Measurements from ENCODE around the gene RDH8.

Gene RDH8

DNA sequence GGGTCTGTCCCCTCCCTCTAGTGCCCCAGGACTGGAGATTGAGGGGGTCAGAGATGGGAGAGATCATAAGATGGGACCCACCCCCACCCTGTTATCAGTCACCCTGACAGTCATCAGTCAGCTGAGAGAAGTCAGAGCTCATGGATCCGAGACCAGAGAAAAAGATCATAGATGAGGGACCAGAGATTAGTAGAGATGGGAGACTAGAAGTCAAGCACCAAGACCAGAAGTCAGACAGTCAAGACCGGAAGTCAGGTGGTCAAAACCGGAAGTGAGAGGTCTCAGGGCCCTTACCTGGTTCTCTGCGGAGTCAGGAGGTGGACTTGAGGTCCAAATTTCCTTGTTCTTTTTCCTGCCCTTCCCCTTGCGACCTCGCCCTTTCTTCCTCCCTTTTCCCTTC, 10.0 kb upstream of the RDH8 start:
- Histone ChIP-seq H3F3A (ENCODE audit: insufficient read depth, low read length) (no peaks in the 10 kb centered on the region), H3K4me2 (ENCODE audit: low read depth, low read length) (no peak overlapping the region), H3K4me1 (ENCODE audit: low read length) (no peaks in the 10 kb centered on the region; the same call in 1 of the 2 replicates), H3K9me2 (replicated peaks; ENCODE audit: insufficient read depth, low read length) (no peaks in the 10 kb centered on the region), H2AFZ (ENCODE audit: low read length) (no peak overlapping the region), H3K27ac (ENCODE audit: low read length) (no peak overlapping the region), H3K9ac (ENCODE audit: low read length) (no peak overlapping the region), H3K9me3 (replicated peaks; ENCODE audit: insufficient read depth, low read length) (no peaks in the 10 kb centered on the region), H3K79me2 (ENCODE audit: low read length) (no peaks in the 10 kb centered on the region), H3K4me3 (ENCODE audit: low read length) (no peak overlapping the region), H4K20me1 (ENCODE audit: insufficient read depth, low read length) (no peaks in the 10 kb centered on the region), H3K27me3 (replicated peaks; ENCODE audit: insufficient read depth, low read length) (peaks cover 67% of the 10 kb centered on the region), H3K36me3 (replicated peaks; ENCODE audit: insufficient read depth, low read length) (no peaks in the 10 kb centered on the region)
- DNase-seq: no peak
- TF ChIP-seq EZH2phosphoT487 (IDR thresholded peaks at IDR 0.05; ENCODE audit: low read length) (no peak), EZH2 (optimal IDR thresholded peaks at IDR 0.05; ENCODE audit: low read depth, low read length) (no peak)
- TF ChIP-seq, protein P1, sequence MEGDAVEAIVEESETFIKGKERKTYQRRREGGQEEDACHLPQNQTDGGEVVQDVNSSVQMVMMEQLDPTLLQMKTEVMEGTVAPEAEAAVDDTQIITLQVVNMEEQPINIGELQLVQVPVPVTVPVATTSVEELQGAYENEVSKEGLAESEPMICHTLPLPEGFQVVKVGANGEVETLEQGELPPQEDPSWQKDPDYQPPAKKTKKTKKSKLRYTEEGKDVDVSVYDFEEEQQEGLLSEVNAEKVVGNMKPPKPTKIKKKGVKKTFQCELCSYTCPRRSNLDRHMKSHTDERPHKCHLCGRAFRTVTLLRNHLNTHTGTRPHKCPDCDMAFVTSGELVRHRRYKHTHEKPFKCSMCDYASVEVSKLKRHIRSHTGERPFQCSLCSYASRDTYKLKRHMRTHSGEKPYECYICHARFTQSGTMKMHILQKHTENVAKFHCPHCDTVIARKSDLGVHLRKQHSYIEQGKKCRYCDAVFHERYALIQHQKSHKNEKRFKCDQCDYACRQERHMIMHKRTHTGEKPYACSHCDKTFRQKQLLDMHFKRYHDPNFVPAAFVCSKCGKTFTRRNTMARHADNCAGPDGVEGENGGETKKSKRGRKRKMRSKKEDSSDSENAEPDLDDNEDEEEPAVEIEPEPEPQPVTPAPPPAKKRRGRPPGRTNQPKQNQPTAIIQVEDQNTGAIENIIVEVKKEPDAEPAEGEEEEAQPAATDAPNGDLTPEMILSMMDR (IDR thresholded peaks at IDR 0.05; ENCODE audit: low read length): no peak

DNA sequence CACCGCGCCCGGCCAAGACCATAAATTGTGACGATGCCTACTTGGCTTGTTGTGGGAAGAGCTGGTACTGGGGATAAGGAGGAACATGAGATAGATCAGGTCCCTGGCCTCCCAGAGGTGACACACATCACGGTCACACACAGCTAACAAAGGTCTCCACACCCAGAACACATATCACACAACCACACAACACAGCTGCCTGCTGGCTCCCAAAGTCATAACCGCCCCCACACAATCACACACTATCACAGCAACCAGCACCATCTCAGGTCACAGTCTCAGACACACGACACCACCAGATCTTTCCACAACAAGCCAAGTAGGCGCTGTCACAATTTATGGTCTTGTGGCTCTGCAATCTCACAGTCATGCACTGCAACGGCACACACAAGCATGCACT, 8.7 kb upstream of the RDH8 start:
- H3K27me3 ChIP-seq (replicated peaks; ENCODE audit: insufficient read depth, low read length): peaks cover 69% of the 10 kb centered on the region
- TF ChIP-seq EZH2 (optimal IDR thresholded peaks at IDR 0.05; ENCODE audit: low read depth, low read length) (no peak), EZH2phosphoT487 (IDR thresholded peaks at IDR 0.05; ENCODE audit: low read length) (no peak)
- TF ChIP-seq, protein P1 (IDR thresholded peaks at IDR 0.05; ENCODE audit: low read length): no peak
- no peaks in the 10 kb centered on the region for H3F3A ChIP-seq (ENCODE audit: insufficient read depth, low read length)
- no peak overlapping the region for H3K27ac ChIP-seq (ENCODE audit: low read length)
- H4K20me1 ChIP-seq (ENCODE audit: insufficient read depth, low read length): no peaks in the 10 kb centered on the region
- H3K4me1 ChIP-seq (ENCODE audit: low read length): no peaks in the 10 kb centered on the region; the same call in 1 of the 2 replicates
- H3K79me2 ChIP-seq (ENCODE audit: low read length): no peaks in the 10 kb centered on the region
- no peaks in the 10 kb centered on the region for H3K9me2 ChIP-seq (replicated peaks; ENCODE audit: insufficient read depth, low read length)
- H3K4me2 ChIP-seq (ENCODE audit: low read depth, low read length): no peak overlapping the region
- H3K9me3 ChIP-seq (replicated peaks; ENCODE audit: insufficient read depth, low read length): no peaks in the 10 kb centered on the region
- H3K36me3 ChIP-seq (replicated peaks; ENCODE audit: insufficient read depth, low read length): no peaks in the 10 kb centered on the region
- DNase-seq: no peak
- H2AFZ ChIP-seq (ENCODE audit: low read length): no peak overlapping the region
- no peak overlapping the region for H3K9ac ChIP-seq (ENCODE audit: low read length)
- no peak overlapping the region for H3K4me3 ChIP-seq (ENCODE audit: low read length)

DNA sequence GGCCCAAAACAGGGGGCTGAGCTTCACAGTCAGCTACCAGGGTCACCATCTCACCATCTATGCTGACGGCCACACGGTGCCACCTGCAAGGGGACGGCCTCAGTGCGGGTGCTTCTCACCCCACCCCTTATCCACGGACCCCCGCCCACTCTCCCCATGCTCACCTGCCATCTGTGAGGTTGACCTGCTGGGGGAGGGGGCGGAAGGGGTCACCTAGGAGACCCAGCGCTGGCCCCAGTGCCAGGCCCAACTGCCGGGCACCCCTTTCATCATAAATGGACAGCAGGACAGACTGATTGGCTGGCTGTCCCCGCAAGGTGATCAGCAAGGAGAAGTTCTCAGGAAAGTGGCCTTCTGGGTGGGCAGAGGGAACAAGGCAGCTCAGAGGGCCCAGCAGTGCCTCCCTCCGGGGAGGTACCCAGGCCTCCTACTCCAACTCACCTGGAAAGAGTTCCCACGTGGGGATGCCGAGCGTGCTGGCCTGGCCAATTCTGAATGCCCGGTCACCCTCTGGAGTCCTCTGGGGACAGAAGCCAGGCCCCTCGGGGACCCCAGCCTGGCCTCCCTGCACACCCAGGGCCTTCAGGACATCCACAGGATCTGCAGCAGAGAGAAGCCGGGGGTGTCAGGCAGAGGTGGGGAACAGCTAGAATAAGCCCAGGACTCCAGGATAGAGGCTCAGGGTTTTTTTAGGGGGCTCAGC, 7.5 kb upstream of the RDH8 start:
- Histone ChIP-seq H4K20me1 (ENCODE audit: insufficient read depth, low read length) (no peaks in the 10 kb centered on the region), H3K9me3 (replicated peaks; ENCODE audit: insufficient read depth, low read length) (no peaks in the 10 kb centered on the region), H3K4me1 (ENCODE audit: low read length) (no peaks in the 10 kb centered on the region; the same call in 1 of the 2 replicates), H3F3A (ENCODE audit: insufficient read depth, low read length) (no peaks in the 10 kb centered on the region), H3K4me2 (ENCODE audit: low read depth, low read length) (no peak overlapping the region), H2AFZ (ENCODE audit: low read length) (no peak overlapping the region), H3K9me2 (replicated peaks; ENCODE audit: insufficient read depth, low read length) (no peaks in the 10 kb centered on the region), H3K27ac (ENCODE audit: low read length) (no peak overlapping the region), H3K36me3 (replicated peaks; ENCODE audit: insufficient read depth, low read length) (no peaks in the 10 kb centered on the region), H3K4me3 (ENCODE audit: low read length) (no peak overlapping the region), H3K79me2 (ENCODE audit: low read length) (no peaks in the 10 kb centered on the region), H3K27me3 (replicated peaks; ENCODE audit: insufficient read depth, low read length) (peaks cover 75% of the 10 kb centered on the region), H3K9ac (ENCODE audit: low read length) (no peak overlapping the region)
- DNase-seq: no peak
- TF ChIP-seq, protein P1 (IDR thresholded peaks at IDR 0.05; ENCODE audit: low read length): no peak
- TF ChIP-seq EZH2 (optimal IDR thresholded peaks at IDR 0.05; ENCODE audit: low read depth, low read length) (no peak), EZH2phosphoT487 (IDR thresholded peaks at IDR 0.05; ENCODE audit: low read length) (no peak)
